Colonic mucosa (tissue), 4 donors: ENCODE results near the gene ECEL1. TPM values are rescaled to one million over a fixed set of nuclear protein-coding genes. Genes with fewer than 3 reads are reported as not detected.

Source experiments
- DNase-seq: peaks from one replicate; pipeline ENCODE4 v3.0.0-alpha.2; 2020
- H3K27ac ChIP-seq: fragments of 200-600 bp; one replicate; pipeline ENCODE4 v1.8.0; 2021
- H3K27me3 ChIP-seq: fragments of 200-600 bp; one replicate; pipeline ENCODE4 v1.8.0; 2021
- H3K36me3 ChIP-seq: fragments of 200-600 bp; one replicate; pipeline ENCODE4 v1.8.0; 2021
- H3K4me1 ChIP-seq: fragments of 200-600 bp; one replicate; pipeline ENCODE4 v1.8.0; 2021; ENCODE audit warnings: mild to moderate bottlenecking
- H3K4me3 ChIP-seq: fragments of 200-600 bp; one replicate; pipeline ENCODE4 v1.8.0; 2021
- H3K9ac ChIP-seq, 2 donors: one replicate each; pipeline ENCODE4 v1.7.0; 2013; ENCODE audit warnings: control low read depth in 2 of 2, low read depth in 2 of 2, low read length in 2 of 2
- H3K9me3 ChIP-seq: fragments of 200-600 bp; one replicate; pipeline ENCODE4 v1.8.0; 2021
- intact Hi-C: fragments of 100-400 bp; cut with DNase I; formaldehyde crosslinking; loops from one replicate; pipeline ENCODE4 v1.14.1; 2022
- total RNA-seq, 2 donors: library from RNA; stranded (reverse); fragmentation: NEBNext Ultra II Directional in 1 of 2; extraction: Animal tissue kit (Norgen Biotek cat#: 25700) in 1 of 2; gene quantifications; one replicate each; pipeline ENCODE4 v1.2.1, GENCODE V29; 2021
- TF ChIP-seq, protein P1 (sequence below): fragments of 200-600 bp; IDR thresholded peaks from one replicate; pipeline ENCODE4 v1.8.0; 2022; ENCODE audit warnings: antibody characterized with exemption, mild to moderate bottlenecking
- donor health status: healthy.
- donor health status: DM: no; HTN: no; CAD: no.
- donor health status: DM: no; HTN: no; CAD: no.

The ECEL1 gene
- total RNA-seq, 2 donors from 2014 or later = 0.12 to 0.40 TPM

DNA sequence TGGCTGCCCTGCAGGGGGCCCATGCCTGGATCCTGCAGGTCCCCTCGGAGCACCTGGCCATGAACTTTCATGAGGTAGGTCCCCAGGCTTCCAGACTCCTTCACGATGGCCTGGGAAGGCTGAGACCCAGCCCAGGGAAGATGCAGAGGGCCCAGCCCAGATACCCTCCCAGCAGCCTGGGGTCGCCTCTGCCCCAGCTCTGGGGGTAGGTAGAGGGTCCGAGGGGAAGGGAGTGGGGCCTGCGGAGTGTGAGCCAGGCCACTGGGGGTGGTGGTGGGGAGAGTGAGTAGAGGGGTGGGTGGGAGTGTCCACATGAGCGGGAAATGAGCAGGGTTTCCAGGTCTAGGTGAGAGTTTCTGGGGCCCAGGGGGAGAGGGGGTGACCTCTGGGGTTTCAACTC, 37.1 kb upstream of the ECEL1 start:
- intact Hi-C loops = no loop called here
- peaks cover 3% of the 10 kb centered on the region for H3K4me1 ChIP-seq
- DNase-seq = no peak
- no peak overlapping the region for H3K27ac ChIP-seq
- no peak overlapping the region for H3K4me3 ChIP-seq
- no peak overlapping the region for H3K9ac ChIP-seq
- TF ChIP-seq, protein P1, sequence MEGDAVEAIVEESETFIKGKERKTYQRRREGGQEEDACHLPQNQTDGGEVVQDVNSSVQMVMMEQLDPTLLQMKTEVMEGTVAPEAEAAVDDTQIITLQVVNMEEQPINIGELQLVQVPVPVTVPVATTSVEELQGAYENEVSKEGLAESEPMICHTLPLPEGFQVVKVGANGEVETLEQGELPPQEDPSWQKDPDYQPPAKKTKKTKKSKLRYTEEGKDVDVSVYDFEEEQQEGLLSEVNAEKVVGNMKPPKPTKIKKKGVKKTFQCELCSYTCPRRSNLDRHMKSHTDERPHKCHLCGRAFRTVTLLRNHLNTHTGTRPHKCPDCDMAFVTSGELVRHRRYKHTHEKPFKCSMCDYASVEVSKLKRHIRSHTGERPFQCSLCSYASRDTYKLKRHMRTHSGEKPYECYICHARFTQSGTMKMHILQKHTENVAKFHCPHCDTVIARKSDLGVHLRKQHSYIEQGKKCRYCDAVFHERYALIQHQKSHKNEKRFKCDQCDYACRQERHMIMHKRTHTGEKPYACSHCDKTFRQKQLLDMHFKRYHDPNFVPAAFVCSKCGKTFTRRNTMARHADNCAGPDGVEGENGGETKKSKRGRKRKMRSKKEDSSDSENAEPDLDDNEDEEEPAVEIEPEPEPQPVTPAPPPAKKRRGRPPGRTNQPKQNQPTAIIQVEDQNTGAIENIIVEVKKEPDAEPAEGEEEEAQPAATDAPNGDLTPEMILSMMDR = no peak
- H3K27me3 ChIP-seq = peaks cover 40% of the 10 kb centered on the region
- H3K36me3 ChIP-seq = no peaks in the 10 kb centered on the region
- no peaks in the 10 kb centered on the region for H3K9me3 ChIP-seq

DNA sequence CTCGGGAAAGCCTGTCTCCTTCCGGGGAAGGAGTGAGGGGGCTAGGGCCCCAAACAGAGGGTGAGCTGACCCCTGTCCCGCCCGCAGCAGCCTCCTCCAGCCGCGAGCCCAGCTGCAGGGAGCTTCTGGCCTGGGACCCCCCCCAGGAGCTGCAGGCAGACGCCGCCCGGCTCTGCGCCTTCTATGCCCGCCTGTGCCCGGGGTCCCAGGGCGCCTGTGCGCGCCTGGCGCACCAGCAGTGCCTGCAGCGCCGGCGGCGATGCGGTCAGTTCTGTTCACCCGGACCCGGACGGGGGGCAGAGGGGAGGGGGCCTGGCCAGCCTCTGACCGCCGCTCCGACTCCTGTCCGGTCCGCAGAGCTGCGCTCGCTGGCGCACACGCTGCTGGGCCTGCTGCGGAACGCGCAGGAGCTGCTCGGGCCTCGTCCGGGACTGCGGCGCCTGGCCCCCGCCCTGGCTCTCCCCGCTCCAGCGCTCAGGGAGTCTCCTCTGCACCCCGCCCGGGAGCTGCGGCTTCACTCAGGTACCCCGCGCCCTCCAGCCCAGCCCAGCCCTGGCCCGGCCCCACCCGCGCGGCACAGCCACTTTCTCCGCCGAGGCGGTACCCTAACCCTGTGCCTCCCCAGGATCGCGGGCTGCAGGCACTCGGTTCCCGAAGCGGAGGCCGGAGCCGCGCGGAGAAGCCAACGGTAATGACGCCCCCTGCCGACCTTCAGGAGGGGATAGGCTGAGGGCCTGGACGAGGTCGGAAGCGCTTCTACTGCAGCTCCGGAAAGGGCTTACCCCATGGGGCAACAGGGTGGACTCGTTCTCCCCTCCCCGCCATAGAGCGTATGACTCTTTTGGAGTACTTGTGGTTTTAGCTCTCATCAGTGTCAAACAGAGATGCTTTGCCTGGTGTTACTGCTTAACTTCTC, 36.3 kb upstream of the ECEL1 start:
- no peaks in the 10 kb centered on the region for H3K9me3 ChIP-seq
- intact Hi-C loops = no loop called here
- H3K36me3 ChIP-seq = no peaks in the 10 kb centered on the region
- TF ChIP-seq, protein P1 = no peak
- H3K4me1 ChIP-seq = peaks cover 3% of the 10 kb centered on the region
- H3K4me3 ChIP-seq = peak overlapping the region; percentile 10
- H3K27me3 ChIP-seq = peaks cover 40% of the 10 kb centered on the region
- H3K27ac ChIP-seq = no peak overlapping the region
- no peak overlapping the region for H3K9ac ChIP-seq
- DNase-seq = peak; percentile 41

DNA sequence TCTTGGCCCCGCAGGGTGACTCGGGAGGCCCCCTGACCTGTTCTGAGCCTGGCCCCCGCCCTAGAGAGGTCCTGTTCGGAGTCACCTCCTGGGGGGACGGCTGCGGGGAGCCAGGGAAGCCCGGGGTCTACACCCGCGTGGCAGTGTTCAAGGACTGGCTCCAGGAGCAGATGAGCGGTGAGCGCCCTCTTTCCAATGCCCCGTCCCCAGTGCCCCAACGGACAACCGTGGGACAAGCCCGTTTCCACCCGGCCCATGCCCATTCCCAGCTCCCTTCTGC, 35.7 kb upstream of the ECEL1 start:
- H3K9ac ChIP-seq = no peak overlapping the region
- H3K9me3 ChIP-seq = no peaks in the 10 kb centered on the region
- H3K27me3 ChIP-seq = peaks cover 40% of the 10 kb centered on the region
- no peak overlapping the region for H3K4me3 ChIP-seq
- H3K4me1 ChIP-seq = peaks cover 3% of the 10 kb centered on the region
- H3K27ac ChIP-seq = no peak overlapping the region
- TF ChIP-seq, protein P1 = no peak
- DNase-seq = no peak
- intact Hi-C loops = no loop called here
- H3K36me3 ChIP-seq = no peaks in the 10 kb centered on the region

DNA sequence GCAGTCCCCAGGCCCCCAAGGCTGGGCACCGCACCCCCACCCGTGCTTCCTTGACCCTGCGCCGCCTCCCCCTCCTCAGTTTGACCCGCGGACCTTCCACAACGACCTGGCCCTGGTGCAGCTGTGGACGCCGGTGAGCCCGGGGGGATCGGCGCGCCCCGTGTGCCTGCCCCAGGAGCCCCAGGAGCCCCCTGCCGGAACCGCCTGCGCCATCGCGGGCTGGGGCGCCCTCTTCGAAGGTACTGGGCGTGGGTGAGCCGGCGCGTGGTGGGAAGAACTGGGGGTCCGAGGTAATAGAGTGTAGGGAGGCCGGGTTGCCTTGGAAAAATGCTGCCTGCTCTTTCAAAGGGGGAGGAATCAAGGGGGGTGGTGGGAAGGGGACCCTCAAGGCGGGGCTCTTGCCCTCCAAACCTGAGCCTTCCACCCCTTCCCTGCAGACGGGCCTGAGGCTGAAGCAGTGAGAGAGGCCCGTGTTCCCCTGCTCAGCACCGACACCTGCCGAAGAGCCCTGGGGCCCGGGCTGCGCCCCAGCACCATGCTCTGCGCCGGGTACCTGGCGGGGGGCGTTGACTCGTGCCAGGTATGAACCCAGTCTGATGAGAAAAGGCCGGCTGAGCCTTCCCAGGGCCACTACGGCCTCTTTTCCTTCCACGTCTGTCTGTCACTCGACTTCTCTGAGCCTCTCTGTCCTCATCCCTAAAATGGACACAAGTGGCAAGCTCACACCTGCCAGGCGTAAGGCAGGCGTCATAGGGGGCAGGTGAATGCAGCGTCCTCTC, 35.2 kb upstream of the ECEL1 start:
- H3K27me3 ChIP-seq = peaks cover 40% of the 10 kb centered on the region
- intact Hi-C loops = no loop called here
- H3K27ac ChIP-seq = no peak overlapping the region
- no peaks in the 10 kb centered on the region for H3K36me3 ChIP-seq
- no peak overlapping the region for H3K9ac ChIP-seq
- H3K9me3 ChIP-seq = no peaks in the 10 kb centered on the region
- H3K4me1 ChIP-seq = peaks cover 3% of the 10 kb centered on the region
- TF ChIP-seq, protein P1 = no peak
- DNase-seq = no peak
- no peak overlapping the region for H3K4me3 ChIP-seq

DNA sequence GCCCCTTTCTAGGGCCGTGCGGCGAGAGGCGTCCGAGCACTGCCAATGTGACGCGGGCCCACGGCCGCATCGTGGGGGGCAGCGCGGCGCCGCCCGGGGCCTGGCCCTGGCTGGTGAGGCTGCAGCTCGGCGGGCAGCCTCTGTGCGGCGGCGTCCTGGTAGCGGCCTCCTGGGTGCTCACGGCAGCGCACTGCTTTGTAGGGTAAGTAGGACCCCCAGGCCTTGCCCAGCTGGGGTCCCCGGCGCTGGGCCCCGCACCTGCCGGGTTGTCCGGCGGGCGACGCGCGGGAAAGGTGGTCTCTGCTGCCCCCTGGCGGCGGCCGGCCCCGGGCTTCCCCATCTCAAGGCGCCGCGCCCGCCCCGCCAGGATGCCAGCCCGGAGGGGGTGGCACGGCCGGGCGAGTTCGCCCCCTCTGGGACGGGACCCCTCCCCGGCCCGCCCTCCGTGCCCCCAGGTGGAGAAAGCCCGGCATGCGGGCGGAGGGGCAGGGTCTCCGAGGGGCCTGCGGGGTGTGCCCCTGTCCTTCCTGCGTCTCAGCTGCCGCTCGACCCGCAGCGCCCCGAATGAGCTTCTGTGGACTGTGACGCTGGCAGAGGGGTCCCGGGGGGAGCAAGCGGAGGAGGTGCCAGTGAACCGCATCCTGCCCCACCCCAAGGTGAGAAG, 34.5 kb upstream of the ECEL1 start:
- no peak overlapping the region for H3K27ac ChIP-seq
- peaks cover 40% of the 10 kb centered on the region for H3K27me3 ChIP-seq
- H3K36me3 ChIP-seq = no peaks in the 10 kb centered on the region
- H3K4me1 ChIP-seq = peaks cover 3% of the 10 kb centered on the region
- intact Hi-C loops = loop anchor here (2.0 kb wide), 1 partner anchor 75 kb away; no protein-coding TSS in a partner anchor
- TF ChIP-seq, protein P1 = peak; percentile 84
- no peak overlapping the region for H3K9ac ChIP-seq
- H3K4me3 ChIP-seq = no peak overlapping the region
- peak; percentile 57 for DNase-seq
- H3K9me3 ChIP-seq = no peaks in the 10 kb centered on the region
